Effector memory CD4-positive, alpha-beta T cell (primary cell): ENCODE measurements around the gene ARHGEF1.

ENCODE experiments used
- DNase-seq, 3 donors: peaks; one replicate each; pipeline ENCODE4 v3.0.0-alpha.2; 2020
- H3K27ac ChIP-seq: 2 replicates; pipeline ENCODE4 v1.7.0; 2013; ENCODE audit warnings: mild to moderate bottlenecking, low read length, moderate library complexity; ENCODE audit not compliant: insufficient read depth, poor library complexity, severe bottlenecking
- H3K27me3 ChIP-seq: replicated peaks from 2 replicates; pipeline ENCODE4 v1.7.0; 2013; ENCODE audit warnings: mild to moderate bottlenecking, low read length; ENCODE audit not compliant: insufficient read depth, control insufficient read depth, poor library complexity, severe bottlenecking
- H3K36me3 ChIP-seq: 2 replicates; pipeline ENCODE4 v1.7.0; 2013; ENCODE audit warnings: mild to moderate bottlenecking, low read length, moderate library complexity; ENCODE audit not compliant: control insufficient read depth, insufficient read depth
- H3K4me1 ChIP-seq: 2 replicates; pipeline ENCODE4 v1.7.0; 2013; ENCODE audit warnings: low read length, mild to moderate bottlenecking; ENCODE audit not compliant: control insufficient read depth, insufficient read depth, poor library complexity, severe bottlenecking
- H3K4me3 ChIP-seq: 2 replicates; pipeline ENCODE4 v1.7.0; 2013; ENCODE audit warnings: low read length, low read depth, mild to moderate bottlenecking; ENCODE audit not compliant: insufficient read depth, poor library complexity, severe bottlenecking
- H3K9me3 ChIP-seq: 2 replicates; pipeline ENCODE4 v1.7.0; 2013; ENCODE audit warnings: mild to moderate bottlenecking, low read length, moderate library complexity; ENCODE audit not compliant: control insufficient read depth

ARHGEF1 gene

GRCh38 chr19:41848666-41849065, 34.3 kb upstream of the ARHGEF1 start:
- H3K9me3 ChIP-seq, result no peaks in the 10 kb centered on the region
- no peaks in the 10 kb centered on the region for H3K27me3 ChIP-seq
- H3K4me3 ChIP-seq, result no peak overlapping the region
- no peak overlapping the region for H3K27ac ChIP-seq
- no peaks in the 10 kb centered on the region for H3K36me3 ChIP-seq
- H3K4me1 ChIP-seq, result no peaks in the 10 kb centered on the region
- DNase-seq, result no peak

DNA sequence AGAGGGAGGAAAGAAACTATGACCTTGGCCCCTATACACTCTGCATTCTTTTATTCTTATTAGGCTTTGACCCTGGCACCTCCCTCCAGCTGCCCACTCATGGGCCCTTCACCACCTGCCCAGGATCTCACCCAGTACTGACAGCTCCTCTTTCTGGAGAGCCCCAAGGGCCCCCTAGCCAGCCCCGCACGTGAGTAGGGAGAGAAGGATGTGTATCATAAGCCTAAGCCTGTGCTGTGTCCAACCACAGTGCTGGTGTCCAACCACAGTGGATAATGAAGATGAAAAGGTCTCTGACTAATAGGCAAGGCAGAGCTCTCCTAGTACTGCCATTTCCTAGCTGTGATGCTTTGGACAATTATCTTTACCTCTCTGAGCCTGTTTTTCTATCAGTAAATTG, 33.9 kb upstream of the ARHGEF1 start:
- Histone ChIP-seq H3K4me3 (no peak overlapping the region), H3K27me3 (no peaks in the 10 kb centered on the region), H3K4me1 (no peaks in the 10 kb centered on the region), H3K27ac (no peak overlapping the region), H3K36me3 (no peaks in the 10 kb centered on the region), H3K9me3 (no peaks in the 10 kb centered on the region)
- no peak for DNase-seq

DNA sequence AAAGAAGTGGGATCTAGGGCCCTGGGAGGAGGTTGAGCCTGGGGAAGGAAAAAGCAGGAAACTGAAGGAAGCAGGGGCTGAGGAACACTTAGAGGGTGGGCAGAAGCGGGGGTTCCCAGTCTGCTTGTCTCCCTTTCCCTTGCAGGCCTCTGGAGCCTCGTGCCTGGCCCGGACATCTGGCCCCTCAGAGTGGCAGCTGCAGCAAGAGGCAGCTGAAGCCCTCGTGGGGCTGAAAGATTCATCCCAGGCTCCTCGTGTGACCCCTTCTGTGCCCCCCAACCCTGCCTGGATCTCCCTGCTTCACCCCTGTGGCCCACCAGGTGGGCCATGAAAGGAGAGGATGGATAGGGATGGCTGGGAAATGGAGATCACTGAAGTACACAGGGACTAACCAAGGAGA, 32.6 kb upstream of the ARHGEF1 start:
- no peak for DNase-seq
- no peaks in the 10 kb centered on the region for H3K36me3 ChIP-seq
- H3K4me1 ChIP-seq, result no peaks in the 10 kb centered on the region
- H3K9me3 ChIP-seq, result no peaks in the 10 kb centered on the region
- no peak overlapping the region for H3K27ac ChIP-seq
- H3K27me3 ChIP-seq, result no peaks in the 10 kb centered on the region
- no peak overlapping the region for H3K4me3 ChIP-seq

DNA sequence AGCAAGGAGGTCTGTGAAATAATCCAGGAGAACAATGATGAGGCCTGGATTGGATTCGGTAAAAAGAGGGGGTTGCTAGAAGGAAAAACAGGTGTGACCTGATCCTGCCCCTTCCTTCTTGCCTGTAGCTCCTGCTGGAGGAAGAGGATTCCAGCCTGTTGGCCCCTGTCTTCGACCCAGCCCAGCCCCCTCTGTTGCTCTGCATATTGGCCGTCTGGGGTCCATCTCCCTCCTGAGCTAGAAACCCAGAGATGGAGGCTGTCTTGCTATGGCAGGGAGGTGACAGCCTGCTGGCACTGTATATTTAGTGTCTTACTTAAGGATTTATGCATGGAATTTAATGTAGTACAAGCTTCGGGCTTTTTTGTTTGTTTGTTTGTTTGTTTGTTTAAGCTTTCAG, 31.5 kb upstream of the ARHGEF1 start:
- DNase-seq, result no peak
- no peaks in the 10 kb centered on the region for H3K27me3 ChIP-seq

GRCh38 chr19:41853344-41853743, 29.6 kb upstream of the ARHGEF1 start:
- Histone ChIP-seq H3K4me1 (no peaks in the 10 kb centered on the region), H3K27ac (no peak overlapping the region), H3K27me3 (no peaks in the 10 kb centered on the region), H3K36me3 (no peaks in the 10 kb centered on the region), H3K4me3 (no peak overlapping the region), H3K9me3 (no peaks in the 10 kb centered on the region)
- DNase-seq, result no peak

More for the DNA sequence above, 31.5 kb upstream of the ARHGEF1 start:
- Histone ChIP-seq H3K27ac (no peak overlapping the region), H3K4me1 (no peaks in the 10 kb centered on the region), H3K36me3 (no peaks in the 10 kb centered on the region), H3K4me3 (no peak overlapping the region), H3K9me3 (no peaks in the 10 kb centered on the region)

DNA sequence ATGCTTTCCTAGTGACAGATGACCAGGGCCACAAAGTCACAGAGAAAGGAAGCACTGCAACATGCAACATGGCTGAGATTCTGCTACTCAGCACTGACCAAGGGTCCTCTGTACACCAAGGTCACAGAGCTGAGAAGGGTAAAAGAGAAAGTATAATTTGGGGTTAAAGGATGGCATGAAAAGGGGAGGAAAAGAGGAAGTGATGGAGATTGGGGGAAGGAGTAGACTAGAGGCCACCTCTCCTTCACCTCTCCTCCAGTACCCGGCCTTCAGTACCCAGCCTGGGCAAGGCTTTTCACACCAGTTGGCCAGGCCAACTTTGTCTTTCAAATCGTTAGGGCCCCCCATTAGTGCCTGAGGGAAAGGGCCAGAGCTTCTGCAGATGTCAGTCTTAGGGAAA, 29.2 kb upstream of the ARHGEF1 start:
- Histone ChIP-seq H3K27me3 (no peaks in the 10 kb centered on the region), H3K36me3 (no peaks in the 10 kb centered on the region), H3K9me3 (no peaks in the 10 kb centered on the region), H3K4me1 (no peaks in the 10 kb centered on the region), H3K27ac (no peak overlapping the region), H3K4me3 (no peak overlapping the region)
- DNase-seq, result no peak

- H3K4me3 ChIP-seq, result no peak overlapping the region
- H3K36me3 ChIP-seq, result peaks cover 28% of the 10 kb centered on the region
- no peak for DNase-seq
- H3K27me3 ChIP-seq, result no peaks in the 10 kb centered on the region
- peak overlapping the region; percentile 90 for H3K27ac ChIP-seq
- no peaks in the 10 kb centered on the region for H3K9me3 ChIP-seq
- H3K4me1 ChIP-seq, result peaks cover 30% of the 10 kb centered on the region
These were observed 23.8 kb upstream of the ARHGEF1 start for GRCh38 chr19:41859213-41859617.

- Histone ChIP-seq H3K4me3 (peak within 1 kb of the TSS; percentile 60), H3K36me3 (peaks cover 34% of the 10 kb centered on the region), H3K27me3 (no peaks in the 10 kb centered on the region), H3K27ac (peak within 1 kb of the TSS; percentile 90), H3K4me1 (peaks cover 36% of the 10 kb centered on the region), H3K9me3 (no peaks in the 10 kb centered on the region)
- peak; percentile 96 to 97 (median 96) for DNase-seq
These were observed 23.2 kb upstream of the ARHGEF1 start, which contains the start of gene RPS19 for GRCh38 chr19:41859618-41860418. TSS of gene RPS19 (plus strand) at chr19:41860255. CDS start at chr19:41860775, 520 bp downstream.

DNA sequence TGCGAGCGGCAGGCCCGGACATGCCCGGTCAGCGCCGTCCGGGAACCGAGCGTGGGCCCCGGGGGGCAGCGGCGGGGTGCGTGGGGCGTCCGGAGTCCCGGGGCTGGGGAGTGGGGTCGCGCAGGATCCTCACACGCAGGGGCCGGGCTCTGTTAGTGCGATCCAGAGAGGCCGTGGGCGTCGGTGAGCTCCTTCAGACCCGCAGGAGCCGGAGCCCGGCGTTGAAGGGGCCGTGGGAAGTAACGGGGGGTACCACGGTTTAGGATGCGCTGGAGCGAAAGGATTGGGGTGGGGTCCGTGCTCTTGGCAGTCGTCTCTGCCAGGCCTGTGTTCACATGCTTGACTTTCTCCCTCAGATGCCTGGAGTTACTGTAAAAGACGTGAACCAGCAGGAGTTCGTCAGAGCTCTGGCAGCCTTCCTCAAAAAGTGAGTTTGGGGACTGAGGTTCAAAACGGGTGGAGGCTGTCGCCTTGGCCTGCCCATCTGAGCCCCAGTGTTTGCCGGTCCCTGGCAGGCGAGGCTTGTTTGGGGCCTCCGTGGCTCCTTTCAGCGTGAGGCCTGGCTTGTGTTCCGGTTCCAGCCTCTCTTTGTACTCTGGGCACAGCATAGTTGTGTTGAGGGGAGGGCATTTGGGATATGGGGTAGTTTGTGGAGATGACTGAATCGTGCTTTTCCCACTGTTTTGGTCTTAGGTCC, 22.4 kb upstream of the ARHGEF1 start:
- Histone ChIP-seq H3K4me1 (peaks cover 38% of the 10 kb centered on the region), H3K4me3 (peak overlapping the region; percentile 60), H3K27me3 (no peaks in the 10 kb centered on the region), H3K27ac (peak overlapping the region; percentile 90), H3K36me3 (peaks cover 40% of the 10 kb centered on the region), H3K9me3 (no peaks in the 10 kb centered on the region)
- no peak for DNase-seq

- H3K9me3 ChIP-seq, result no peaks in the 10 kb centered on the region
- H3K27ac ChIP-seq, result peak overlapping the region; percentile 90
- no peak for DNase-seq
- no peaks in the 10 kb centered on the region for H3K27me3 ChIP-seq
- peaks cover 43% of the 10 kb centered on the region for H3K36me3 ChIP-seq
- peak overlapping the region; percentile 60 for H3K4me3 ChIP-seq
- H3K4me1 ChIP-seq, result peaks cover 38% of the 10 kb centered on the region
These were observed 21.7 kb upstream of the ARHGEF1 start for GRCh38 chr19:41861116-41861768.
